T1000 (cell line): ENCODE data around the gene CAPN15.

Experiments
- DNase-seq: peaks from one replicate; lab custom pipeline; 2025; ENCODE audit warnings: mixed read lengths; lab: John Stamatoyannopoulos, UW

Gene CAPN15

GRCh38 chr16:561413-561794 lies 33.9 kb downstream of the CAPN15 start:
- DNase-seq = no peak

- DNase-seq = no peak
These were observed 34.7 kb downstream of the CAPN15 start for GRCh38 chr16:561957-562938.

GRCh38 chr16:563072-563644 lies 35.6 kb downstream of the CAPN15 start:
- DNase-seq = no peak

- no peak for DNase-seq
These were observed 37.3 kb downstream of the CAPN15 start for GRCh38 chr16:564690-565418.

GRCh38 chr16:565419-566330 lies 38.2 kb downstream of the CAPN15 start:
- DNase-seq = no peak

- no peak for DNase-seq
These were observed 39.2 kb downstream of the CAPN15 start, which contains the start of gene NHLRC4 for GRCh38 chr16:566475-567372. Gene NHLRC4, plus strand, starts transcription at chr16:567005. Its CDS starts 1,043 bp downstream, at chr16:568048.

- no peak for DNase-seq
These were observed 40.1 kb downstream of the CAPN15 start for GRCh38 chr16:567373-568256.

GRCh38 chr16:568401-569258 lies 41.1 kb downstream of the CAPN15 start:
- no peak for DNase-seq

GRCh38 chr16:569445-570254 lies 42.1 kb downstream of the CAPN15 start, which contains the start of gene PIGQ:
Gene PIGQ, plus strand, starts transcription at chr16:569968. Its CDS starts 4,107 bp downstream, at chr16:574075.
- DNase-seq = peak; percentile 78

- no peak for DNase-seq
These were observed 45.5 kb downstream of the CAPN15 start for GRCh38 chr16:572865-573650.

- DNase-seq = no peak
These were observed 46.7 kb downstream of the CAPN15 start for GRCh38 chr16:574021-574760.

- DNase-seq = no peak
These were observed 48.1 kb downstream of the CAPN15 start for GRCh38 chr16:575354-576196.

- no peak for DNase-seq
These were observed 48.8 kb downstream of the CAPN15 start for GRCh38 chr16:576197-576822.

GRCh38 chr16:576823-577201 lies 49.3 kb downstream of the CAPN15 start:
- no peak for DNase-seq

- DNase-seq = no peak
These were observed 50.3 kb downstream of the CAPN15 start for GRCh38 chr16:577796-578195.
